GM23338 (cell line): ENCODE results near the gene C17orf50.

Experiments
- CTCF ChIP-seq, 2 experiments: fragments of 200-600 bp in 1 of 2; sonication (generic) in 1 of 2; conservative IDR thresholded peaks; 2 replicates each; pipeline versions ENCODE4 v1.5.1 to v1.6.1; 2016 to 2017; ENCODE audit warnings: antibody characterized with exemption in 2 of 2, low read depth in 2 of 2, mild to moderate bottlenecking in 2 of 2, moderate library complexity in 1 of 2
- EZH2 ChIP-seq: fragments of 200-600 bp; sonication (generic); IDR thresholded peaks from one replicate; pipeline ENCODE4 v1.8.0; 2017; ENCODE audit warnings: antibody characterized with exemption, mild to moderate bottlenecking, low read depth; ENCODE audit not compliant: unreplicated experiment
- EZH2phosphoT487 ChIP-seq: fragments of 200-600 bp; sonication (generic); IDR thresholded peaks from one replicate; pipeline ENCODE4 v1.8.1; 2018; ENCODE audit warnings: antibody characterized with exemption; ENCODE audit not compliant: unreplicated experiment
- NANOG ChIP-seq: IDR thresholded peaks from 2 replicates; pipeline ENCODE4 v1.6.1; 2016; ENCODE audit warnings: antibody characterized with exemption, borderline replicate concordance
- POLR2AphosphoS5 ChIP-seq: IDR thresholded peaks from 2 replicates; pipeline ENCODE4 v1.6.1; 2016; ENCODE audit warnings: antibody characterized with exemption, low read depth
- STAT1 ChIP-seq: IDR thresholded peaks from one replicate; pipeline ENCODE4 v1.6.1; 2016; ENCODE audit warnings: antibody characterized with exemption; ENCODE audit not compliant: unreplicated experiment

- TF ChIP-seq POLR2AphosphoS5: no peak
- peak; percentile 78 to 97 for TF ChIP-seq CTCF (conservative IDR thresholded peaks at IDR 0.05; ENCODE audit: low read depth in 2 of 2)
- TF ChIP-seq NANOG: no peak
- no peak for TF ChIP-seq EZH2
- TF ChIP-seq EZH2phosphoT487: no peak
- TF ChIP-seq STAT1: no peak
These were observed 13.1 kb upstream of the C17orf50 start for GRCh38 chr17:35747540-35748017.
